ENCODE measurements around the gene CAPN5.

Gene CAPN5

GRCh38 chr11:77155082-77155475, 88.3 kb downstream of the CAPN5 start:
- no peak for FAIRE-seq

- no peak for FAIRE-seq
Measured at GRCh38 chr11:77155556-77156130, 88.9 kb downstream of the CAPN5 start.

GRCh38 chr11:77156396-77157195, 89.8 kb downstream of the CAPN5 start:
- FAIRE-seq = no peak

- no peak for FAIRE-seq
Measured at GRCh38 chr11:77158041-77158695, 91.4 kb downstream of the CAPN5 start.

GRCh38 chr11:77159219-77159936, 92.6 kb downstream of the CAPN5 start:
- FAIRE-seq = no peak

GRCh38 chr11:77159937-77160495, 93.2 kb downstream of the CAPN5 start:
- FAIRE-seq = no peak

- no peak for FAIRE-seq
Measured at GRCh38 chr11:77163271-77163670, 96.5 kb downstream of the CAPN5 start.

- FAIRE-seq = no peak
Measured at GRCh38 chr11:77165066-77165465, 98.3 kb downstream of the CAPN5 start.

GRCh38 chr11:77166021-77166420, 99.2 kb downstream of the CAPN5 start:
- no peak for FAIRE-seq

- FAIRE-seq = no peak
Measured at GRCh38 chr11:77167111-77167626, 100.4 kb downstream of the CAPN5 start.

GRCh38 chr11:77167791-77168190, 101.0 kb downstream of the CAPN5 start:
- no peak for FAIRE-seq

- no peak for FAIRE-seq
Measured at GRCh38 chr11:77170107-77170506, 103.3 kb downstream of the CAPN5 start.

GRCh38 chr11:77171254-77171653, 104.5 kb downstream of the CAPN5 start:
- no peak for FAIRE-seq

- no peak for FAIRE-seq
Measured at GRCh38 chr11:77171885-77172665, 105.3 kb downstream of the CAPN5 start.

GRCh38 chr11:77172666-77172982, 105.9 kb downstream of the CAPN5 start:
- no peak for FAIRE-seq

- FAIRE-seq = no peak
Measured at GRCh38 chr11:77173494-77173893, 106.7 kb downstream of the CAPN5 start.

GRCh38 chr11:77174559-77174958, 107.8 kb downstream of the CAPN5 start:
- no peak for FAIRE-seq

- no peak for FAIRE-seq
Measured at GRCh38 chr11:77175021-77175842, 108.5 kb downstream of the CAPN5 start.

All from G401.6 (cell line).